Epithelial cell of esophagus (primary cell): ENCODE results near the gene STAM2.

Experiments
- DNase-seq: peaks from one replicate; pipeline ENCODE4 v3.0.0; 2010; ENCODE audit warnings: low read depth
- H3K4me3 ChIP-seq: 2 replicates; pipeline ENCODE4 v1.5.1; 2011; ENCODE audit warnings: mild to moderate bottlenecking, low read length, control low read depth
- TF ChIP-seq, protein P1 (sequence below): IDR thresholded peaks from 2 replicates; pipeline ENCODE4 v1.5.1; 2011; ENCODE audit warnings: low read depth, mild to moderate bottlenecking, low read length, control low read depth, inconsistent platforms; ENCODE audit not compliant: insufficient read depth; ENCODE audit errors: missing control alignments

STAM2 gene

DNA sequence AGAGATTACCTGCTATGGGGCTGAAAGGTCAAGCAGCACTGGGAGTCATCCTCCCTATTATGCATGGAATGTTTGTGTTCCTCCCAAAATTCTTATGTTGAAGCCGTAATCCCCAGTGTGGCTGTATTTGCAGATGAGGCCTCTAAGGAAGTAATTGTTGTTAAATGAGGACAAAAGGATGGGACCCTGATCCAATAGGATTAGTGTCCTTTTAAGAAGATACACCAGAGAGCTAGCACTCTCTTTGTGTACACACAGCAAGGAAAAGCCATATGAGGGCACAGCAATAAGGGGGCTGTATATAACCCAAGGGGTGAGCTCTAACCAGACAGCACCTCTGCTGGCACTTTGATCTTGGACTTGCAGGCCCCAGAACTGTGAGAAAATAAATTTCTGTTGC lies 18.3 kb downstream of the STAM2 start:
- TF ChIP-seq, protein P1, sequence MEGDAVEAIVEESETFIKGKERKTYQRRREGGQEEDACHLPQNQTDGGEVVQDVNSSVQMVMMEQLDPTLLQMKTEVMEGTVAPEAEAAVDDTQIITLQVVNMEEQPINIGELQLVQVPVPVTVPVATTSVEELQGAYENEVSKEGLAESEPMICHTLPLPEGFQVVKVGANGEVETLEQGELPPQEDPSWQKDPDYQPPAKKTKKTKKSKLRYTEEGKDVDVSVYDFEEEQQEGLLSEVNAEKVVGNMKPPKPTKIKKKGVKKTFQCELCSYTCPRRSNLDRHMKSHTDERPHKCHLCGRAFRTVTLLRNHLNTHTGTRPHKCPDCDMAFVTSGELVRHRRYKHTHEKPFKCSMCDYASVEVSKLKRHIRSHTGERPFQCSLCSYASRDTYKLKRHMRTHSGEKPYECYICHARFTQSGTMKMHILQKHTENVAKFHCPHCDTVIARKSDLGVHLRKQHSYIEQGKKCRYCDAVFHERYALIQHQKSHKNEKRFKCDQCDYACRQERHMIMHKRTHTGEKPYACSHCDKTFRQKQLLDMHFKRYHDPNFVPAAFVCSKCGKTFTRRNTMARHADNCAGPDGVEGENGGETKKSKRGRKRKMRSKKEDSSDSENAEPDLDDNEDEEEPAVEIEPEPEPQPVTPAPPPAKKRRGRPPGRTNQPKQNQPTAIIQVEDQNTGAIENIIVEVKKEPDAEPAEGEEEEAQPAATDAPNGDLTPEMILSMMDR: no peak
- no peak overlapping the region for H3K4me3 ChIP-seq
- no peak for DNase-seq

- DNase-seq: no peak
- H3K4me3 ChIP-seq: no peak overlapping the region
- TF ChIP-seq, protein P1: no peak
Measured at GRCh38 chr2:152155209-152155608, 20.4 kb downstream of the STAM2 start.

DNA sequence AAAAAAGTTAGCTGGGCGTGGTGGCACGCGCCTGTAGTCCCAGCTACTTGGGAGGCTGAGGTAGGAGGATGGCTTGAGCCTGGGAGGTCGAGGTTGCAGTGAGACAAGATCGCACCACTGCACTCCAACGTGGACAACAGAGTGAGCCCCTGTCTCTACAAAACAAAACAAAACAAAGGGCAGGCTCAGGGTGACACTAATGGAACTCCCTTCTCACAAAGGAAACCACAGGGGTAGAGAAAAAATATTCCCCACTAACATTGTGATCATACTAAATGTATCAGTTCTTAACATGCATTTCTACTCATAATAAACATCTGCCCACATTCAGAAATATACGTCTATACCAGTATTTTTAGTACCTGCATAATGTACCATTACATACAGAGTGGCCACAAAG lies 21.1 kb downstream of the STAM2 start:
- H3K4me3 ChIP-seq: no peak overlapping the region
- TF ChIP-seq, protein P1: no peak
- no peak for DNase-seq

DNA sequence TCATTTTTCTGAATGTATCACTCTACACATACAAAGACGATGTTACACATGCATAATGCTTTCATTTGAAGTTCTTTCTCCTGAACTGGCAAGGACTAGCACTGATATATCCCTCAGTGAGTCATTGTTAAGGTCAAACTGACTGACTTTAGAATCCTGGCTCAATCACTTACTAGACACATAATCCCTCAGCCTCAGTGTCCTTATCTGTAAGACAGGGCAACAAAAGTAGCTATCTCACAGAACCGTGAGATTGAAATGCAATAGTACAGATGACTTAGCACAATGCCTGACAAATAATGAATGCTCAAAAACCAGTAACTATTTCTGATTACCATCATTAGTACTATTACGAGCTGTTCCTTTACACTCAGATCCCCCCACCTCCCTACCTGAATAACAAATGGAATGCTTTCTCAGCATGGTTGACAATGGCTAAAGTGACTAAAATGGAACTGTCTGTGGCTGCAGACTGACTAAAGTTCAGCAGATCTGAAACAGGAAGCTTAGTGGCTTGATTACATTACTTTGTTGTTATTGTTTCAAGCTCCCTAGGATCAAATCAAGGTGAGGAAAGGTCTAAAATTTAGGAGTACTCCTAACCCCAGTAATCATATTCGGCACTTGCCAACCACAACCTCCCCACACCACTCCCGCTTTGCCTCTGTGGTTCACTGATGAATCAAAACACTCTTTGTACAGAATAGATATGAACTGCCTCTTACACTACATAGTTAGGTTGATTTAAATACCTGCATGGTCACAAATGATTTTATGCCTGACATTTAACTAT lies 40.9 kb downstream of the STAM2 start:
- no peak overlapping the region for H3K4me3 ChIP-seq
- DNase-seq: peak; percentile 4
- TF ChIP-seq, protein P1: no peak

DNA sequence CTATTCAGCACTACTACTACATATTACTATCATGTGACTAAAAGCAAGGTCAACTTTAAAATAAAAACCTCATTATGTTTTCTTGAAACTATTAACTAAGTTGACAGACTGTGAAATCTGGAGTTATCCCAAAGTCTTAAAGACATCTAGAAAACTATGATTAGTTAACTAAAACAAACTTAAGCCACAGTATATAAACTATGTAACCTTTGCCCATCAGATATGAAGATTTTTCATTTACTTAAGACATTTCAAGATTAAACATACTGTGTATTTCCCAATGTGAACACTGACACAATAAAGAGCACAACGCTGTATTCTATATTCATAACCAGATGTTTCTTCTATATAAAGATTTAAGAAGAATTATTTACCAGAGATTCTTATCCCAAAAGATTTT lies 43.3 kb downstream of the STAM2 start:
- DNase-seq: no peak
- no peak overlapping the region for H3K4me3 ChIP-seq
- TF ChIP-seq, protein P1: no peak

- DNase-seq: no peak
- no peak overlapping the region for H3K4me3 ChIP-seq
Measured at GRCh38 chr2:152127628-152128027, 47.9 kb downstream of the STAM2 start.

GRCh38 chr2:152126664-152127063 lies 48.9 kb downstream of the STAM2 start:
- TF ChIP-seq, protein P1: no peak
- DNase-seq: peak; percentile 3
- H3K4me3 ChIP-seq: no peak overlapping the region

More at GRCh38 chr2:152127628-152128027, 47.9 kb downstream of the STAM2 start:
- TF ChIP-seq, protein P1: no peak
